ENCODE results near the gene PDX1.

- no peak for TF ChIP-seq POLR2A (IDR thresholded peaks at IDR 0.05)
- no peak for TF ChIP-seq CTCF (IDR thresholded peaks at IDR 0.05)
Observed at GRCh38 chr13:27956576-27957300, 36.9 kb downstream of the PDX1 start.
